ENCODE results near the gene TJAP1.
"Not testable (repeated sequence)": the region's sequence is repeated elsewhere in the genome, so short reads cannot be mapped to it uniquely, and the experiment has no call there.

TJAP1 gene

DNA sequence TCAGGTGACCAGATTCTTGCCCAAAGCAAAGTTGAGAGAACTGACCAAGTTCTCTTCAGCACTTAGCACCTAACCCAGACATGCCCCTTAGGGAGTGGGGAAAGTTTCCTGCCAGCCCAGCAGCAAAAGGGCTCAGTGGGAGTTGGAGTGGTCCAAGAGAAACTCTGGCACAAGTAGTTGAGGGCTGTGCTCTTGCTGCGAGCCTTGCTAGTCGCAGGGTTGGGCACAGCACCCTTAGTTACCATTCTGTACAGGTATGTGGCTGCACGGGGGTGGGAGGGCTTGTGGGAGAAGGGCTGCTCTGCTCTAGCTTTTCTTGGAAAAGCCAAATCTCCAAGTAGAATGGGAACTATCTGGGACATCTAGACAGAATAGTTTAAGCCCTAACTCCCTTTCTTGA lies 45.9 kb downstream of the TJAP1 start:
- H3K79me1 ChIP-seq (replicated peaks; ENCODE audit: low read length, poor library complexity, severe bottlenecking) = peaks cover 28% of the 10 kb centered on the region
- no peak overlapping the region for H3K9ac ChIP-seq (ENCODE audit: low read length)
- no peaks in the 10 kb centered on the region for H3K9me3 ChIP-seq (ENCODE audit: control insufficient read depth, low read length)
- H3K14ac ChIP-seq (ENCODE audit: low read length in 2 of 2) = no peak overlapping the region
- no peak for DNase-seq
- no peak overlapping the region for H3K4me3 ChIP-seq (ENCODE audit: insufficient read depth in 1 of 2, low read depth in 1 of 2, low read length in 2 of 2)
- no peaks in the 10 kb centered on the region for H3K4me1 ChIP-seq (ENCODE audit: control insufficient read depth, insufficient read depth, low read depth, low read length)
- H2AK5ac ChIP-seq (ENCODE audit: low read length, severe bottlenecking) = no peak overlapping the region
- H4K91ac ChIP-seq (ENCODE audit: low read length) = no peak overlapping the region
- H2BK120ac ChIP-seq (ENCODE audit: low read depth, low read length) = no peak overlapping the region
- no peaks in the 10 kb centered on the region for H3K27me3 ChIP-seq (ENCODE audit: control insufficient read depth in 1 of 2, insufficient read depth in 1 of 2, low read length in 2 of 2)
- H2BK12ac ChIP-seq (ENCODE audit: low read length in 2 of 2) = no peak overlapping the region
- no peak overlapping the region for H3K27ac ChIP-seq (ENCODE audit: low read length, poor library complexity, severe bottlenecking)
- H4K8ac ChIP-seq (ENCODE audit: low read length) = no peak overlapping the region
- H2BK5ac ChIP-seq (ENCODE audit: low read depth, low read length, poor library complexity, severe bottlenecking) = no peak overlapping the region
- peaks cover 72 to 91% of the 10 kb centered on the region in 2 experiments for H3K36me3 ChIP-seq (ENCODE audit: control insufficient read depth in 1 of 2, insufficient read depth in 2 of 2, low read depth in 1 of 2, low read length in 2 of 2)
- H3K23ac ChIP-seq (ENCODE audit: low read length in 2 of 2) = no peak overlapping the region
- no peak overlapping the region for H3K4me2 ChIP-seq (ENCODE audit: low read length, poor library complexity, severe bottlenecking)
- H3K18ac ChIP-seq (ENCODE audit: low read depth in 1 of 2, low read length in 2 of 2) = no peak overlapping the region
- no peak overlapping the region for H2AFZ ChIP-seq (ENCODE audit: low read depth, low read length)
- H2BK15ac ChIP-seq (ENCODE audit: low read depth, poor library complexity, severe bottlenecking) = no peak overlapping the region
- no peak overlapping the region for H3K4ac ChIP-seq (ENCODE audit: low read depth in 1 of 2, low read length in 2 of 2)
- 100% methylated on average over 3 of the region's 3 CpGs for WGBS

DNA sequence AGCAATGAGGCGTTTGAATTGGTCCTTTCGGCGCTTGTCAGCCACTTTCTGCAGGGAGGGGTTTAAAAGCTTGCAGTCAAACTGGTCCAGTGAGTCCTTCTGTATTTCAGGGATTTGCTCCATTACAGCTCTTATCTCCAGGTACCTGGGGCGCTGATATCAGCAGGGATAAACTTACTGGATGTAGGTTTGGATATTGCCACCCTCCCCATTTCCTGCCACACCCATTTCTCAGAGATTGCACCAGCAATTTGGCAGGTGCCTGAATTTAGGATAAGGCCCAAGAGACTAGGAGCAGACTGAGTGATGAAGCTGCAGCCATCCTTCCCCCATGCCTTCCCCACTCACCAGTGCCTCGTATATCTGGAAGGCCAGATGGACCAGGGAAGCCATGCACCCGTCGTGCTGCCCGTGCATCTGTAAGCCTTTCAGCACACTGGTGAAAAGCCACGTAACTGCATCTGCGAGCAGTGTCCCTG lies 47.2 kb downstream of the TJAP1 start:
- Histone ChIP-seq H3K14ac (ENCODE audit: low read length in 2 of 2) (no peak overlapping the region), H3K9ac (ENCODE audit: low read length) (no peak overlapping the region), H2BK120ac (ENCODE audit: low read depth, low read length) (no peak overlapping the region), H2BK15ac (ENCODE audit: low read depth, poor library complexity, severe bottlenecking) (no peak overlapping the region), H3K79me1 (replicated peaks; ENCODE audit: low read length, poor library complexity, severe bottlenecking) (peaks cover 31% of the 10 kb centered on the region), H3K4ac (ENCODE audit: low read depth in 1 of 2, low read length in 2 of 2) (no peak overlapping the region), H3K4me3 (ENCODE audit: insufficient read depth in 1 of 2, low read depth in 1 of 2, low read length in 2 of 2) (peak overlapping the region in 1 of 2 experiments; percentile 7), H4K91ac (ENCODE audit: low read length) (no peak overlapping the region), H2BK12ac (ENCODE audit: low read length in 2 of 2) (no peak overlapping the region), H3K27ac (ENCODE audit: low read length, poor library complexity, severe bottlenecking) (no peak overlapping the region), H4K8ac (ENCODE audit: low read length) (peak overlapping the region; percentile 19), H3K23ac (ENCODE audit: low read length in 2 of 2) (no peak overlapping the region), H3K9me3 (ENCODE audit: control insufficient read depth, low read length) (no peaks in the 10 kb centered on the region), H3K4me1 (ENCODE audit: control insufficient read depth, insufficient read depth, low read depth, low read length) (no peaks in the 10 kb centered on the region), H2BK5ac (ENCODE audit: low read depth, low read length, poor library complexity, severe bottlenecking) (no peak overlapping the region), H2AK5ac (ENCODE audit: low read length, severe bottlenecking) (no peak overlapping the region), H3K4me2 (ENCODE audit: low read length, poor library complexity, severe bottlenecking) (no peak overlapping the region), H3K36me3 (ENCODE audit: control insufficient read depth in 1 of 2, insufficient read depth in 2 of 2, low read depth in 1 of 2, low read length in 2 of 2) (peaks cover 79 to 95% of the 10 kb centered on the region in 2 experiments), H2AFZ (ENCODE audit: low read depth, low read length) (no peak overlapping the region), H3K18ac (ENCODE audit: low read depth in 1 of 2, low read length in 2 of 2) (no peak overlapping the region), H3K27me3 (ENCODE audit: control insufficient read depth in 1 of 2, insufficient read depth in 1 of 2, low read length in 2 of 2) (no peaks in the 10 kb centered on the region)
- DNase-seq = no peak
- 96% methylated on average over 10 of the region's 10 CpGs for WGBS

DNA sequence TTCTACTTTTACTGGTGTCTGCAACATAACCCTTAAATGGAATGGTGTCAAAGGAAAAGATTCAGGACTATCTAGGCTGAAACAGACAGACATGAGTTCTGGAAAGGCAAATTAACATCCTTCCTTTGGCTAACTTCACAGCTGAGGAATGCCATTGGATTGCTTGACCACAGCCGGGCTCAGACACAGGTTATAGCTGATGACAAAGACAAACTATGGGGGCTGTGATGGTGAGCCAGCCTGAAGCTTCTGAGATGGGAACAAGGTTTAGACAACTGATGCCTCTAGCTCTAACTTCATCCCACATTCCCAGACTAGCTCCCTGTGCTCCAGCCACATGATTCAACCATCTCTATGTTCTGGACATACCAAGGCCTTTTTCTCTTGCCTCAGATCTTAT lies 54.8 kb downstream of the TJAP1 start:
- Histone ChIP-seq H3K4ac (ENCODE audit: low read depth in 1 of 2, low read length in 2 of 2) (no peak overlapping the region), H4K91ac (ENCODE audit: low read length) (no peak overlapping the region), H3K27ac (ENCODE audit: low read length, poor library complexity, severe bottlenecking) (no peak overlapping the region), H3K14ac (ENCODE audit: low read length in 2 of 2) (no peak overlapping the region), H2BK12ac (ENCODE audit: low read length in 2 of 2) (no peak overlapping the region), H3K36me3 (ENCODE audit: control insufficient read depth in 1 of 2, insufficient read depth in 2 of 2, low read depth in 1 of 2, low read length in 2 of 2) (peaks cover 42 to 81% of the 10 kb centered on the region in 2 experiments), H3K79me1 (replicated peaks; ENCODE audit: low read length, poor library complexity, severe bottlenecking) (peaks cover 12% of the 10 kb centered on the region), H3K27me3 (ENCODE audit: control insufficient read depth in 1 of 2, insufficient read depth in 1 of 2, low read length in 2 of 2) (no peaks in the 10 kb centered on the region), H3K4me1 (ENCODE audit: control insufficient read depth, insufficient read depth, low read depth, low read length) (no peaks in the 10 kb centered on the region), H2BK5ac (ENCODE audit: low read depth, low read length, poor library complexity, severe bottlenecking) (no peak overlapping the region), H3K23ac (ENCODE audit: low read length in 2 of 2) (no peak overlapping the region), H3K9me3 (ENCODE audit: control insufficient read depth, low read length) (no peaks in the 10 kb centered on the region), H2AFZ (ENCODE audit: low read depth, low read length) (no peak overlapping the region), H3K4me3 (ENCODE audit: insufficient read depth in 1 of 2, low read depth in 1 of 2, low read length in 2 of 2) (no peak overlapping the region), H3K4me2 (ENCODE audit: low read length, poor library complexity, severe bottlenecking) (no peak overlapping the region), H3K18ac (ENCODE audit: low read depth in 1 of 2, low read length in 2 of 2) (no peak overlapping the region), H4K8ac (ENCODE audit: low read length) (no peak overlapping the region), H2BK15ac (ENCODE audit: low read depth, poor library complexity, severe bottlenecking) (no peak overlapping the region), H3K9ac (ENCODE audit: low read length) (no peak overlapping the region), H2BK120ac (ENCODE audit: low read depth, low read length) (no peak overlapping the region), H2AK5ac (ENCODE audit: low read length, severe bottlenecking) (no peak overlapping the region)
- DNase-seq = no peak
- 100% methylated on average over 1 of the region's 1 CpG for WGBS

DNA sequence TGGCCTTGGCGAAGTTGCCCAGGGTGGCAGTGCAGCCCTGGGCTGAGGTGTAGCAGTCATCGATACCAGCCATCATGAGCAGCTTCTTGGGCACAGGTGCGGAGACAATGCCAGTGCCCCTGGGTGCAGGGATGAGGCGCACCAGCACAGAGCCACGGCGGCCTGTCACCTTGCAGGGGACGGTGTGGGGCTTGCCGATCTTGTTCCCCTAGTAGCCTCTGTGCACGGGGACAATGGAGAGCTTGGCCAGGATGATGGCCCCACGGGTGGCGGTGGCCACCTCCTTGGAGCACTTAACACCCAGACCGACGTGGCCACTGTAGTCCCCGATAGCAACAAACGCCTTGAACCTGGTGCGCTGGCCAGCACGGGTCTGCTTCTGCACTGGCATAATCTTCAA lies 61.6 kb downstream of the TJAP1 start:
- H2BK120ac ChIP-seq (ENCODE audit: low read depth, low read length); H3K4me2 ChIP-seq (ENCODE audit: low read length, poor library complexity, severe bottlenecking); H2AFZ ChIP-seq (ENCODE audit: low read depth, low read length); H3K23ac ChIP-seq (ENCODE audit: low read length in 2 of 2); H2AK5ac ChIP-seq (ENCODE audit: low read length, severe bottlenecking); H3K27me3 ChIP-seq (ENCODE audit: control insufficient read depth in 1 of 2, insufficient read depth in 1 of 2, low read length in 2 of 2); H3K4ac ChIP-seq (ENCODE audit: low read depth in 1 of 2, low read length in 2 of 2); H3K4me3 ChIP-seq (ENCODE audit: insufficient read depth in 1 of 2, low read depth in 1 of 2, low read length in 2 of 2); DNase-seq; H2BK15ac ChIP-seq (ENCODE audit: low read depth, poor library complexity, severe bottlenecking); H3K27ac ChIP-seq (ENCODE audit: low read length, poor library complexity, severe bottlenecking); H3K4me1 ChIP-seq (ENCODE audit: control insufficient read depth, insufficient read depth, low read depth, low read length); H3K14ac ChIP-seq (ENCODE audit: low read length in 2 of 2); H4K91ac ChIP-seq (ENCODE audit: low read length); H3K79me1 ChIP-seq (replicated peaks; ENCODE audit: low read length, poor library complexity, severe bottlenecking); H3K9me3 ChIP-seq (ENCODE audit: control insufficient read depth, low read length); H3K18ac ChIP-seq (ENCODE audit: low read depth in 1 of 2, low read length in 2 of 2); H3K9ac ChIP-seq (ENCODE audit: low read length); H2BK12ac ChIP-seq (ENCODE audit: low read length in 2 of 2); H2BK5ac ChIP-seq (ENCODE audit: low read depth, low read length, poor library complexity, severe bottlenecking); H4K8ac ChIP-seq (ENCODE audit: low read length): not testable (repeated sequence)
- peaks cover 38 to 66% of the 10 kb centered on the region in 2 experiments for H3K36me3 ChIP-seq (ENCODE audit: control insufficient read depth in 1 of 2, insufficient read depth in 2 of 2, low read depth in 1 of 2, low read length in 2 of 2)
- WGBS = over 99% methylated on average over 14 of the region's 17 CpGs

Measured in mesenchymal stem cell (in vitro differentiated cells and primary cell).